GM12878 (cell line): Measurements from ENCODE around the gene GRK5. TPM values are rescaled to one million over a fixed set of nuclear protein-coding genes. Genes with fewer than 3 reads are reported as not detected.

Experiments
- ATF3 ChIP-seq: IDR thresholded peaks from 2 replicates; pipeline ENCODE4 v1.6.1; 2011; ENCODE audit warnings: low read depth, mild to moderate bottlenecking, low read length, moderate library complexity, borderline replicate concordance; ENCODE audit errors: extremely low read depth
- FOS ChIP-seq: IDR thresholded peaks from 3 replicates; pipeline ENCODE4 v1.6.1; 2011; ENCODE audit warnings: borderline replicate concordance; ENCODE audit not compliant: insufficient read length; ENCODE audit errors: extremely low read depth
- JUNB ChIP-seq: IDR thresholded peaks from 2 replicates; pipeline ENCODE4 v1.6.1; 2016; ENCODE audit warnings: antibody characterized with exemption, mild to moderate bottlenecking
- JUND ChIP-seq: IDR thresholded peaks from 2 replicates; pipeline ENCODE4 v1.6.1; 2012; ENCODE audit warnings: low read depth, mild to moderate bottlenecking, low read length, improper control_type of control experiment, moderate library complexity
- KDM1A ChIP-seq: fragments of 200-600 bp; sonication (generic); IDR thresholded peaks from 2 replicates; pipeline ENCODE4 v1.6.1; 2016; ENCODE audit warnings: borderline replicate concordance
- MYC ChIP-seq: IDR thresholded peaks from 2 replicates; pipeline ENCODE4 v1.6.1; 2011; ENCODE audit warnings: mild to moderate bottlenecking, low read length, moderate library complexity, inconsistent platforms; ENCODE audit not compliant: insufficient read depth, insufficient replicate concordance, insufficient read length, severe bottlenecking
- NBN ChIP-seq: fragments of 450-650 bp; IDR thresholded peaks from 2 replicates; pipeline ENCODE4 v1.6.1; 2016
- RAD21 ChIP-seq: IDR thresholded peaks from 2 replicates; pipeline ENCODE4 v1.6.1; 2011; ENCODE audit warnings: mild to moderate bottlenecking, low read depth, low read length, moderate library complexity; ENCODE audit not compliant: insufficient read depth
- REST ChIP-seq: IDR thresholded peaks from 2 replicates; pipeline ENCODE4 v1.6.1; 2012; ENCODE audit warnings: mild to moderate bottlenecking, low read depth, low read length
- SMC3 ChIP-seq: IDR thresholded peaks from 2 replicates; pipeline ENCODE4 v1.6.1; 2011; ENCODE audit warnings: low read length, improper control_type of control experiment, borderline replicate concordance
- TAF1 ChIP-seq: IDR thresholded peaks from 2 replicates; pipeline ENCODE4 v1.6.1; 2011; ENCODE audit warnings: mild to moderate bottlenecking, low read depth, low read length, borderline replicate concordance
- TARDBP ChIP-seq: IDR thresholded peaks from 2 replicates; pipeline ENCODE4 v1.6.1; 2016; ENCODE audit warnings: borderline replicate concordance
- TCF12 ChIP-seq: IDR thresholded peaks from 2 replicates; pipeline ENCODE4 v1.6.1; 2011; ENCODE audit warnings: low read depth, mild to moderate bottlenecking, low read length
- USF1 ChIP-seq: IDR thresholded peaks from 2 replicates; pipeline ENCODE4 v1.6.1; 2011; ENCODE audit warnings: borderline replicate concordance, low read depth, mild to moderate bottlenecking, moderate library complexity, mixed read lengths, low read length; ENCODE audit not compliant: insufficient read depth; ENCODE audit errors: extremely low read length
- YBX1 ChIP-seq: fragments of 450-650 bp; IDR thresholded peaks from 2 replicates; pipeline ENCODE4 v1.6.1; 2016; ENCODE audit warnings: antibody characterized with exemption
- YY1 ChIP-seq: IDR thresholded peaks from 2 replicates; pipeline ENCODE4 v1.6.1; 2011; ENCODE audit warnings: low read depth, mild to moderate bottlenecking, low read length
- polyA plus RNA-seq, 11 experiments: library from polyadenylated mRNA; depleted of rRNA in 4 of 11; unstranded in 6 of 11; stranded (reverse) in 5 of 11; fragments of >200 nt; fragmentation: Nextera tagmentation in 4 of 11; fragmentation: Illumina TruSeq in 1 of 11; extraction: Ambion mirVana in 4 of 11; extraction: Trizol in 1 of 11; gene quantifications; 1 replicate in 1 of 11; 2 replicates in 10 of 11; pipeline versions ENCODE4 v1.2.1 to v1.2.3, GENCODE V29; 2011 to 2016; ENCODE audit warnings: inconsistent platforms in 2 of 11, missing spikeins in 2 of 11, low read depth in 1 of 11
- total RNA-seq, 4 experiments: library from RNA; depleted of rRNA in 3 of 4; stranded (reverse); fragments of >200 nt in 3 of 4; fragmentation: Illumina TruSeq in 1 of 4; extraction: Trizol in 1 of 4; gene quantifications; 2 replicates each; pipeline versions ENCODE4 v1.2.1 to v1.2.3, GENCODE V29; 2013 to 2021
- TF ChIP-seq, protein P1 (sequence below): IDR thresholded peaks from 2 replicates; pipeline ENCODE4 v1.6.1; 2012; ENCODE audit warnings: improper control_type of control experiment, low read depth, low read length; ENCODE audit not compliant: insufficient replicate concordance
- TF ChIP-seq, protein P2 (sequence below): IDR thresholded peaks from 2 replicates; pipeline ENCODE4 v1.6.1; 2012; ENCODE audit warnings: low read depth, low read length, improper control_type of control experiment

GRK5 gene
- total and polyA plus RNA-seq, 10 of the 15 experiments (the other 5 are each of a cell fraction or from before 2014, with no cell fraction given): 0.11 to 22.1 (median 10.0) TPM

GRCh38 chr10:119305860-119306513 lies 98.6 kb downstream of the GRK5 start (continued):
- TF ChIP-seq, protein P1, sequence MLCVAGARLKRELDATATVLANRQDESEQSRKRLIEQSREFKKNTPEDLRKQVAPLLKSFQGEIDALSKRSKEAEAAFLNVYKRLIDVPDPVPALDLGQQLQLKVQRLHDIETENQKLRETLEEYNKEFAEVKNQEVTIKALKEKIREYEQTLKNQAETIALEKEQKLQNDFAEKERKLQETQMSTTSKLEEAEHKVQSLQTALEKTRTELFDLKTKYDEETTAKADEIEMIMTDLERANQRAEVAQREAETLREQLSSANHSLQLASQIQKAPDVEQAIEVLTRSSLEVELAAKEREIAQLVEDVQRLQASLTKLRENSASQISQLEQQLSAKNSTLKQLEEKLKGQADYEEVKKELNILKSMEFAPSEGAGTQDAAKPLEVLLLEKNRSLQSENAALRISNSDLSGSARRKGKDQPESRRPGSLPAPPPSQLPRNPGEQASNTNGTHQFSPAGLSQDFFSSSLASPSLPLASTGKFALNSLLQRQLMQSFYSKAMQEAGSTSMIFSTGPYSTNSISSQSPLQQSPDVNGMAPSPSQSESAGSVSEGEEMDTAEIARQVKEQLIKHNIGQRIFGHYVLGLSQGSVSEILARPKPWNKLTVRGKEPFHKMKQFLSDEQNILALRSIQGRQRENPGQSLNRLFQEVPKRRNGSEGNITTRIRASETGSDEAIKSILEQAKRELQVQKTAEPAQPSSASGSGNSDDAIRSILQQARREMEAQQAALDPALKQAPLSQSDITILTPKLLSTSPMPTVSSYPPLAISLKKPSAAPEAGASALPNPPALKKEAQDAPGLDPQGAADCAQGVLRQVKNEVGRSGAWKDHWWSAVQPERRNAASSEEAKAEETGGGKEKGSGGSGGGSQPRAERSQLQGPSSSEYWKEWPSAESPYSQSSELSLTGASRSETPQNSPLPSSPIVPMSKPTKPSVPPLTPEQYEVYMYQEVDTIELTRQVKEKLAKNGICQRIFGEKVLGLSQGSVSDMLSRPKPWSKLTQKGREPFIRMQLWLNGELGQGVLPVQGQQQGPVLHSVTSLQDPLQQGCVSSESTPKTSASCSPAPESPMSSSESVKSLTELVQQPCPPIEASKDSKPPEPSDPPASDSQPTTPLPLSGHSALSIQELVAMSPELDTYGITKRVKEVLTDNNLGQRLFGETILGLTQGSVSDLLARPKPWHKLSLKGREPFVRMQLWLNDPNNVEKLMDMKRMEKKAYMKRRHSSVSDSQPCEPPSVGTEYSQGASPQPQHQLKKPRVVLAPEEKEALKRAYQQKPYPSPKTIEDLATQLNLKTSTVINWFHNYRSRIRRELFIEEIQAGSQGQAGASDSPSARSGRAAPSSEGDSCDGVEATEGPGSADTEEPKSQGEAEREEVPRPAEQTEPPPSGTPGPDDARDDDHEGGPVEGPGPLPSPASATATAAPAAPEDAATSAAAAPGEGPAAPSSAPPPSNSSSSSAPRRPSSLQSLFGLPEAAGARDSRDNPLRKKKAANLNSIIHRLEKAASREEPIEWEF: no peak
- TF ChIP-seq JUND: peak; percentile 38; the same call in 1 of the 2 replicates
- no peak for TF ChIP-seq USF1
- no peak; the same call in 1 of the 2 replicates for TF ChIP-seq REST
- no peak for TF ChIP-seq MYC
- peak; percentile 36; the same call in 1 of the 2 replicates for TF ChIP-seq TAF1
- TF ChIP-seq, protein P2, sequence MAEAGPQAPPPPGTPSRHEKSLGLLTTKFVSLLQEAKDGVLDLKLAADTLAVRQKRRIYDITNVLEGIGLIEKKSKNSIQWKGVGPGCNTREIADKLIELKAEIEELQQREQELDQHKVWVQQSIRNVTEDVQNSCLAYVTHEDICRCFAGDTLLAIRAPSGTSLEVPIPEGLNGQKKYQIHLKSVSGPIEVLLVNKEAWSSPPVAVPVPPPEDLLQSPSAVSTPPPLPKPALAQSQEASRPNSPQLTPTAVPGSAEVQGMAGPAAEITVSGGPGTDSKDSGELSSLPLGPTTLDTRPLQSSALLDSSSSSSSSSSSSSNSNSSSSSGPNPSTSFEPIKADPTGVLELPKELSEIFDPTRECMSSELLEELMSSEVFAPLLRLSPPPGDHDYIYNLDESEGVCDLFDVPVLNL: no peak
- TF ChIP-seq NBN: peak; percentile 49
- TF ChIP-seq TCF12: peak; percentile 33; the same call in 1 of the 2 replicates
- TF ChIP-seq TARDBP: no peak; the same call in 1 of the 2 replicates
- no peak for TF ChIP-seq YBX1
- TF ChIP-seq YY1: no peak
- no peak for TF ChIP-seq FOS
- no peak for TF ChIP-seq KDM1A
- TF ChIP-seq JUNB: no peak; the same call in 1 of the 2 replicates
- 0 out of 2 replicates have a peak, but pooled peaks have one; percentile 5 for TF ChIP-seq RAD21
- TF ChIP-seq SMC3: no peak
- TF ChIP-seq ATF3: no peak
